Measurements from ENCODE around the gene RCE1.
A peak's percentile ranks its signal among the peaks of the same experiment; 100 is the strongest.

The RCE1 gene

GRCh38 chr11:66845143-66845875, 2.1 kb downstream of the RCE1 start:
- no peak for DNase-seq

- no peak for DNase-seq
Measured at GRCh38 chr11:66845876-66846212, 2.6 kb downstream of the RCE1 start.

- no peak for DNase-seq
Measured at GRCh38 chr11:66846671-66847091, 3.4 kb downstream of the RCE1 start.

DNA sequence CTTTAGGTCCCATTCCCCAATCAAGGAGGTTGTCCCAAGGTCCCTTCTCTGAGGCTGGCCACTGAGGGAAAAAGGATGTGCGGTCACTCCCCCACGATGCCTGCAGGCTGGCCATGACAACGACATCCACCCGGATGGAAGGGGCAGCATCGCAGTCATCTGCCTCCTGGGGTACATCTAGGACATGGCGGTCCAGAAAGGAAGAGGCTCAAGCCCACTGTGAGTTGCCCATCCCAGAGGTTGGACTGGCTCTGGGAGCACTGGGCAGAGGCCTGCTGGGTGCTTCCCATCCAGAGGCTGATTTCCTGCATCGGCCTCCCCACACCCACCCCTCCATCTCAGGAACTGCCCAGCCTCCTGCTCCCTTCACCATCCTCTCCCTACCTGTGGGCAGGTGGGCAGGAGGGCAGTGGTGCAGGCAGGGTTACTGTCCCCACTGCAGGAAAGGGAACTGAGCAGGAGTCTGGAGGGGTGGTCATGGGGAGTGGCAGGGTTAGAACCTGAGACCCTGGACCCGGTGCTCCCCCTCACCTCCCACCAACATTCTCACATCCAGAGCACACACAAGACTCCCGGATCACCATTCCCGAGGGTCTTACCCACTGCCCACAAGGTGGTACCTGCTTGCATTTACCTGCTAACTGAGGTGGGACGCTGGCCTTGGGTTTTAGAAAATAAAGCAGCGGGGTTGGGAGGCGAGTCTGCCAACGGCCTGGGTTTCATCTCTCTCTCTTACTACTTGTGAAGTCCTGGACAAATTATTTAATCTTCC, 4.4 kb downstream of the RCE1 start:
- no peak for DNase-seq

GRCh38 chr11:66848671-66849500, 5.6 kb downstream of the RCE1 start:
- no peak for DNase-seq

DNA sequence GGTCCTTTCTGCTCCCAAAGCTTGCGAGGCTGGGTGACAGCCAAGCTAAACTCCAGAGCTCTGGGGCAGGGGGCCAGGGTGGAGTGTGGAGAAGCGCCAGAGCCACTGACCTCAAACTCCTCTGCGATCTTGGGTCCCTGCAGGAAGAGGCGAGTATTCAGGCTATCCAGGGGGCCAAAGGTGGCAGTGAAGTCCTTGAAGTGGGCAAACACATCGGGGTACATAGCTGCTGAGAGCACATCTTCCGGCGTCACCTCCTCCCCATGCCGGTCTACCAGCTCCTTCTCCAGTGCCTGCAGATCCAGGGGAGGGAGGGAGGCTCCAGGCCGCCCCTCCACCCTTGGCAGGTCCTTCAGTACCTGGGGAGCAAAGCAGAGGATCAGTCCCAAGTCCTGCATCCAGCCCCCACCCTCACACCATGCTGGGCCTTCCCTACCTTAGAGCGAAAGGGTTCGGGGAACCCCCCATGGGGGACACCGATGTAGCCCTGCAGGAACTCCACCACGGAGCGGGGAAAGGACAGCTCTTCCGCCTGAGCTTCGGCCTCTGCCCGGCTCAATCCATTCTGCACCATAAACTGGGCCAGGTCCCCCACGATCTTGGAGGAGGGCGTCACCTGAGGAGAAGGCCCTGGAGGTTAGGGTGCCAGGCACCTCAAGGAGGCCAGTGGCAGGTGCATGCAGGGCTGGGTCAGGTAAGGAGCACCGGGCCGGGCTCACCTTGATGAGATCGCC, 6.4 kb downstream of the RCE1 start:
- DNase-seq = no peak

DNA sequence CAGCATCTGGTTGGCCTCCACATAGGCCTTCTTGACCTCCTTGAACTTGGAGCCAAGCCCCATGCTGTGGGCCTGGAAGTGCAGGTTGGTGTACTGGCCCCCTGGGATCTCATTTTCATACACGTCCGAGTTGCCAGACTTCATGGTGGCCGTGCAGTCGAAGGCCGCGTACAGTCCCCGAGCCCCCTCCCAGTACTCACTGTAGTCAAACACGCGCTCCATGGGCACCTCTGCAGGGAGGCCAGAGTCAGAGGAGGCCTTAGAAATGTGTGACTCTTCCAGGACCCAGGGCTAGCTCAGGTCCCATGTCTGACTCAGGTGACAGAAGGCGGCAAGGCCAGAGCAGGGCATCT, 7.0 kb downstream of the RCE1 start:
- DNase-seq = no peak

DNA sequence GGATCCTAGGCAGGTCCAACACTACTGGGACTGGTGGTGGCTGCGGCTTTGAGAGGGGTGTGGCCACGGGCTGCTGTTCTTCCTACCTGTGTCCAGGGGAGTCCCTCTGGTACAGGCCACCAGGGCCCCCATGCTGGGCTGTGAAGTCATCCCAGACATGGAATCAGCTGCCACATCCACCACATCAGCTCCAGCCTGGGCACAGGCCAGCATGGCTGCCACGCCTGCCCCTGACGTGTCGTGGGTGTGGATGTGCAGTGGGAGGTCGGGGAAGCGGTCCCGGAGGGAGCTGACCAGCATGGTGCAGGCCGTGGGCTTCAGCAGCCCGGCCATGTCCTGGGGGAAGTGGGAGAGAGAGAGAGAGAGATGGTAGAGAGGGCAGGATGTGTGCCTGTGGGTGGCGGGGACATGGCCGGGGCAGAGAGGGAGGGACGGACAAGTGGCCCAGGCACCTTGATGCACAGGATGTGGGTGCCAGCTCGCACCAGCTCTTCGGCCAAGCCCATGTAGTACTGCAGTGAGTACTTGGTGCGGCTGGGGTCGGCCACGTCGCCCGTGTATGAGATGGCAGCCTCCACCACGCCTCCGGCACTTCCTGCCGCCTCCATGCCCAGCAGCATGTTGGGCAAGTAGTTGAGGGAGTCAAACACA, 7.5 kb downstream of the RCE1 start:
- DNase-seq = no peak

DNA sequence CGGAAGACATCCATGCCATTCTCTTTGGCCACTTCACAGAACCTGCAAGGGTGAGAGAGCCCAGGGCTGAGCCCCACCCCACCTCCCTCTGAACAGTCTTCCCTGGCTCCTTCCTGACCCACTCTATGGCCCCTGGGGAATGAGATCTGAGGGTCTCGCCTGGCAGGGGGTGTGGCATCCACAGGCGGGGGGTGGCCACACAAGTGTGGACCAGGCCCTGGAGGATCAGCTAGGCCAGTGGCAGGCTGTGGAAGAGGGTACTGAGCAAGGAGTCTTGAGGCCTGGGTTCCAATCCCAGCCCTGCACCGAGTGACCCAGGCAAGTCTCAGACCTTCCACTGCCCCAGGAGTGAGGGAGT, 8.0 kb downstream of the RCE1 start:
- DNase-seq = no peak

DNA sequence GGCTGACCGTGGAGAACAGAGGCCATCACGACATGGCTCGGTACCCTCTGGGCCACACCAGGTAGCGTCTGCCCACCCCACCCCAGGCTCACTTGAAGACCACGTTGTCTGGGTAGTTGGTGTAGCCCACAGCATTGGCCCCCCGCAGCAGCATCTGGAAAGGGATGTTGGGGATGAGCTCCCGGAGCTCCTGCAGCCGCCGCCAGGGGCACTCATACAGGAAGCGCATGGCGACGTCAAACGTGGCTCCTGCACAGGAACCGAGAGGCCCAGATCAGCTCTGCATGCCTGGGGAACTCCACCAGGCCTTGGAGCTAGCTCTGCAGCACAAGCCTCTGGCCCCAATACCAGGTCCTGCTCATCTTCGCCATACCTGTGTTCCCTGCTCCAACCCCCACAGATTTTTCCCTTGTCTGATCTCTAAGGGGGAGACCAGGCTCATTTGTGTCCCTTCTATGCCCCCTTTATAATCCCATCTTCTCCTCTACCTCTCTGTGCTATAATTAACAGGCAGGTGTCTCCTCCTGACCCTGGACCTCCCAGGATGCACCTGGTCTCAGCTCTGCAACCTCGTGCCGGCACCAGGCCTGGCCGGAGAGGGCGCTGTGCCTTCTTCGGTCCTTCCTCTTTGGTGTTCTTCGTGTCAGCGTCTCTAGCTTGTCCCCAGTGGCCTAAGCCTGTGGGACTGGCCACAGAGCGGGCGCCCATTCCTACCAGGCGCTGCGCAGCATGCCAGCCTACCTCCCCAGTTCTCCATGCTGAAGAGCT, 8.6 kb downstream of the RCE1 start:
- no peak for DNase-seq

DNA sequence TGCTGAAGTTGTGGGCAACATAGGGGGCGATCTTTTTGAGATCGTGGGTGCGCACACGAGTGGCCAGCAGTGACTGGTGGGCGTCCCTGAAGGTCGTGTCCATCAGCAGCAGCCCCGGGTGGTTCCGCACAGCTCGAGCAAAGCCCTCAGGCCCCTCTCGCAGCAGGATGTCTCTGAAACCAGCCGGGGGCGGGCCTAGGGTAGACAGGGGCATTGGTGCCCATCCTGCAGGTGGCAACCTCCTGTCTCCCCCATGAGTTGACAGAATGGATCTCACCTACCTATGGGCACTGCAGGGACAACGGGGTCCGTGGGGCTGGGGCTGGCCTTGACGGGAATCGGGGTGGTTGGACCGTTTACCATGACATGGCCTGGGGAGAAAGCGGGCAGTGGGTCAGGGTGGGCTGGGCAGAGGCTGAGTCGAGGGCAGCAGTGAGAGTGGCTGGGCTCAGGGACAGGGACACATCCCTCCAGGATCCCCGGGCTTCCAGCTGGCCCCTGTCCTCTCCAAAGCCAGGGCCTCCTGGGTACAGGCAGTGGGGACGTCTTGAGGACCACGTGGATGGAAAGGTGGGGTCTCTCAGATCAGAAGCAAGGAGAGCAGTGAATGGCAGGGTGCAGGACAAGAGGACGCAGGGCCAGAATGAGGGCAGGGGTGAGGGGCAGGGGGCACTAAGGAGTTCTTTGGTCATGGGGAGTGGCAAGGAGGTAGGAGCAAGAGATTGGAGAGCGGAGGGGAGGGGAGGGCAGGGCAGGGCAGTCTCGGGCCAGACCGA, 9.4 kb downstream of the RCE1 start:
- no peak for DNase-seq

- no peak for DNase-seq
Measured at GRCh38 chr11:66853242-66854229, 10.3 kb downstream of the RCE1 start.

DNA sequence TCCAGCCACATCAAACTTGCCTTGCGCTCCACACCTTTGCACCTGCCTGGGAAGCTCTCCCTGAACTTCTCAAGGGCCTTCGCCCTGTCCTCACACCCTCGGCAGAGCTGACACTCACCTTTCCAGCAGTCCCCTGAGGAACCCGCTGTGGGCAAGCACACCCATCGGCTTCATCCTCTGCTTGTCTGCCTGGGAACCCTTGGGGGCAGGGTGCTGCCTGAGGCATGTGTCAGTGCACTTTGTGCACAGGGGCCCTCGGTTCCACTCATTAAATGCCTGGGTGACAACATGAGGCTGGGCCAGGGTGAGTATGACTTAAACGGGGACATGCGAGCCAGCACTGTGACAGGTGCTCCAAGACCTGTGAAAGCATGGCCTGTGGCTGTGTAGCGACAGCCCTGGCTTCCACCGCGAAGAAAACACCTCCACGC, 11.0 kb downstream of the RCE1 start:
- no peak for DNase-seq

- DNase-seq = no peak
Measured at GRCh38 chr11:66854729-66855211, 11.5 kb downstream of the RCE1 start.

GRCh38 chr11:66855574-66856495, 12.6 kb downstream of the RCE1 start:
- peak; percentile 85 to 89 for DNase-seq

GRCh38 chr11:66856496-66857233, 13.4 kb downstream of the RCE1 start, which contains the start of gene LRFN4:
Gene LRFN4, plus strand, starts transcription at chr11:66857064. Its CDS starts 681 bp downstream, at chr11:66857745.
- DNase-seq = peak; percentile 43 to 65

- no peak for DNase-seq
Measured at GRCh38 chr11:66857234-66857926, 14.1 kb downstream of the RCE1 start.

All from NCI-H524 (cell line).